Measurements from ENCODE around the gene PDE2A.
"Not testable (repeated sequence)": the region's sequence is repeated elsewhere in the genome, so short reads cannot be mapped to it uniquely, and the experiment has no call there.

The PDE2A gene

DNA sequence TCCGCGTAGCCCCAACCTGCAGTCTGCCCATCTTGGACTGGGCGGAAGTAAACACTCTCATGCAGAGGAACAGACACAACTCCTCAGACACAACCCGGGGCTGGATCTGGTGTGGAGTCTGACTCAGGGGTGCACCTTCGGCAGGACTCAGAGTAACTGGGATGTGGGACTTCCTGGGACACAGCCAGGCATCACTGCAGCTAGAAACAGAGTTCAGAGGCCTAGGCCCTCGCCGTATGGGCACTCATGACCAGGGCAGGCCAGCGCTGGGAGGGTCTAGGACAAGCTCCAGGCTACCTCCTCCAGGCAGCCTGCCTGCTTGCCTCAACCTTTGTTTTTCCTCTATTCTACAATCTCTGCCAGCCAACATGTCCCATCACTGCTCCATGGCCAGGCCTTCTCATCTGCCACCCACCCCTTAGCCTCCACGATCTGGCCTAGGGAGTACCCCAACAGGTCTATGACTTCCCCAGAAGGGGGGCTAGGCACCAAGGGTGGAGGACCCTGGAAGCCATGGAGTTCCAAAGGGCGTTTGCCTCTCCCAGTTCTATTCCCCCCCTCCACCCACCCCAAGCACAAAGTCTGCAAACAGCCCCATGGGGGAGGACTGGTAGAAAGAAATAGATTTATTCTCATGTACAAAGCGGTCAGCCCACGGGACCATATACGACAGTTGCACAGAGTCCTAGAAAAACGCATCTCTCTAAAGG lies 98.5 kb downstream of the PDE2A start:
- no peak for DNase-seq (ENCODE audit: low spot score)

DNA sequence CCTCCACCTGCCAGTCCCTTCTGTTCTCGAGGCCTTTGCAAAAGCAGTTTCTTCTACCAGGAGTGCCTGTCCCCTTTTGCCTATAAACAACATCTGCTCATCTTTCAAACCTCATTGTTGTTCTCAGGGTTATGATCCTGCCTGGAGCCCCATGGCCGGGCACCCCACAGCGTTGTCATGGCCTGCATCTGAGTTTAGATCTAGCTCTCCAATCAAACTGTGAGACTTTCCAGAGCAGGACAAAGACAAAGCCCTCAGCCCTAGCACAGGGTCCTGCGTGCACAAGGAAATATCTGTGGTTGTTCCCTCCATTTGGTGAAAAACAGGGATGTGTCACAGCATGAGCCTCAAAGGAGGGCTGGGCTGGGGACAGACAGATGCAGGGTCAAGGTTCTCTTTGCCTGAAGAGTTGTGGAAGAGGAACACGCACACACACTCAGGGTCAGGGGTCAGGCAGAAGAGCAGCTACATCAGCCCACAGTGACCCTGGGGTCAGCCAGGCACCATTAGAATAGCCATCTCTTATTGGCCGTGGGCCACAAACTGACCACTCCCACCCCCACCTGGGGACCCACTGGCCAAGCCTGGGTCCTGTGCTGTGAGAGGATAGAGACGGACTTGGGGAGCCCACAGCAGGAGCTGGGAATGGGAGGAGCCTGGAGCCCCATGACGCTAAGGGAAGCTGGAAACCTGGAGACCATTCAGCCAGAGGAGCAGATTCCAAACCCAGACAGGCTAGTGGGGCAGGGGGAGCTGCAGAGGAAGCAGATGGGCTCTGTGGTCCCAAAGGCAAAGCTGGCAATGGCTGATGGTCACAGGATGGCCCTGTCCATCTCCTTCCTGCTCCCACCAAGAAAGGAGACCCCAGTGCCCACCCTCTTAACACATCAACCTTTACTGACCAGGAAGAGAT lies 99.4 kb downstream of the PDE2A start:
- no peak for DNase-seq (ENCODE audit: low spot score)

DNA sequence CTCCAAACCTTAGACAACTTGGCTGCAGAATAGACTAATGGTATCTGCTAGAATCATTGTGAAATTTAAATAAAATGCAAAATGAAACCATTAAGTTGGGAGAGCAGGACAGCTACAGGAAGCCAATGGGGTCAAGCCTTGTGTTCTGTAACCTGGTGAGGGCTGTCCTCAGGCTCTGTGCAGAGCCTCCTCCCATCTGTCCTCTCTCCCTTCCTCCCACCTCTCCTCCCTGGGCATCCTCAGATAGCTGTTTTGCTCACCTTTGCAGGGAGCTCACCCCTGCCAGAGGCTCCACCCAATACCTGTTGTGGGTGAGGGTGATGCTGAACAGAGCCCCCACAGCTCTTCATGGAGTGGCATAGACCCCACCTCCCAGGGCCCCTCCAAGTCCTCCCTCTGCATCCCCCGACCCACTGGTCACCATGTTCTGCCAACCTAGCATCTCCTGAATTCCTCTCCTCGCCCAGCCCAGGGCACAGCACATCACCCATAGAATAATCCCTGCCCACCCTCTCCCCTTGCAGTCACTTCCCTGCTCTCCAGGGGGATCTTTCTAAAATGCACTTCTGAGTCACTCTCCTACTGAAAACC lies 100.3 kb downstream of the PDE2A start:
- no peak for DNase-seq (ENCODE audit: low spot score)

DNA sequence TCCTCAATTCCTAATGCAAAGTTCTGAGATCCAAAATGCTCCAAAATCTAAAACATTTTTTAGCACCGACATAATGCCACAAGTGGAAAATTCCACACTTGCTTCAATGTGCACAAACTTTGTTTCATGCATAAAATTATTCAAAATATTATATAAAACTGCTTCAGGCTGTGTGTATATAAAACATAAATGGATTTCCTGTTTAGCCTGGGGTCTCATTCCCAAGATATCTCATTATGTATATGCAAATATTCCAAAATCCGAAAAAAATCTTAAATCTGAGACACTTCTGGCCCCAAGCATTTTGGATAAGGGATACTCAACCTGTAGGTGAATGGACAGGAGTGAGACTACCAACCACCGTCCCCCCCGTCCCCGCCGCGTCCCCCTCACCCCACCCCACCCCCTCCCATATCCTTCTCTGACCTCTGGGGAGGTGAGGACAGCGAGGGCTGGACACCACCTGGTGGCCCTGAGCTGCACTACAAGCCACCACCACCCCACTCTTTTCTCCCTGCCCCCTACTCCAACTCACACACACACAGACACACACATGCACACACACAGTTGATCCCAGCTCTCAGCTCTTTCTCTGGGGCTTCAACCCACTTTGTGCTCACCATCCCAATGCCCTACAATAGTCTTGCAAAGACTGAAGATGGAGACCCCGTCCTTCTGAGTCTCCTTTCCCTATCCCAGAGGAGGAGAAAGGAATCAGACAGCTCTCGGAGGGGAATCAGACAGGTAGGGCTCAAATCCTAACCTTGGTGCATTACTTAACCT lies 101.0 kb downstream of the PDE2A start:
- DNase-seq (ENCODE audit: low spot score): peak; percentile 71

GRCh38 chr11:72572540-72572939 lies 101.7 kb downstream of the PDE2A start:
- not testable (repeated sequence) for DNase-seq (ENCODE audit: low spot score)

DNA sequence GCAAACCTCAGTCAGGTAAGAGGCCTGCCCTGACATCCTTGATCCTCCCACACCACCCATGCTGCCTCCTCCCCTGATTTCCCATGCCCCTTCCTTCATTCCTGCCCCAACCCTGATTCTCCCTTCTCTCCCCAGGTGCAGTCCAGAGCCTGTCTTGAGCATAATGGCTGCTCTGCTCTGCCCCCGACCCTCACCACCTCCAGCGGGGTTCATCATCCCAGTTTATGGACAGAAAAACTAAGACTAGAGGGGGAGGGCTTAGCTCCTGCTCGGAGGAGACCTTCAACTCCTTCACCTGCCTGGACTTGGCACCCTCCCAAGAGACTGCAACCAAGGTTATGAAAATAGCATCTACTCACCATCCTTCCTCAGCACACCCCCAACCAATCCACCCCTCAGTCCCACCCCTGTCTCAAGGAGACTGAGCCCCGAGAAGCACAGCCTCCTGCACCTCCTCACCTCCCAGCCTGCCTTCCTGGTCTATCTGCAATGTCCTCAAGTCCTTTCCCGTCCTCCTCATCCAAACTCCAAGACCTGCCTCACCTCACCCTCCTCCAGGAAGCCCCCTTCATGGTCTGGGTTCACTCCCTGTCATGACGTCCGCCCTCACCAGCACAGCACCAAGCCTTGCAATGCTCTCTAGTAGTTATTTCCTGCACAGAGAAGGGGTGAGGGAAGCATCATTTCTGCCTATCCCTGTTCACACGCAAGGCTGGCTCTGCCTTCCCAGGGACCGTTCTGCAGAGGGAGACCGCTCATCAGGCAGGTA lies 103.1 kb downstream of the PDE2A start:
- no peak for DNase-seq (ENCODE audit: low spot score)

GRCh38 chr11:72569966-72570892 lies 104.0 kb downstream of the PDE2A start:
- peak; percentile 7 for DNase-seq (ENCODE audit: low spot score)

DNA sequence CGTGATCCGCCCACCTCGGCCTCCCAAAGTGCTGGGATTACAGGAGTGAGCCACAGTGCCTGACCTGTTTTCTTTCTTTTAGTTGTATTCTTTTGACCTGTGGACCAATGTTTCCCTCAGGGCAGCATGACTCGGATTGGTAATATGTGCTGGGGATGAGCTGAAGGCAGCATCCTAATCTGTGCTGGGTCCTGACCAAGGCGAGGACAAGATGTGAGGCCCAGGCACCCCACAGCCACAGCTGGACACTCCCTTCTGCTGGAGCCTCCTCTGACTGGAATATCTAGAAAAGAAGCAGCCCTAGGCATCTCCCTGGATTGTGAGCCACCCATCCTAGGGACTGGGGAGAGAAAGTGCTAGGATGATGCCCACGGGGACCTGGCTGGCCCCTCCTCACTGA lies 105.4 kb downstream of the PDE2A start:
- peak; percentile 23 for DNase-seq (ENCODE audit: low spot score)

DNA sequence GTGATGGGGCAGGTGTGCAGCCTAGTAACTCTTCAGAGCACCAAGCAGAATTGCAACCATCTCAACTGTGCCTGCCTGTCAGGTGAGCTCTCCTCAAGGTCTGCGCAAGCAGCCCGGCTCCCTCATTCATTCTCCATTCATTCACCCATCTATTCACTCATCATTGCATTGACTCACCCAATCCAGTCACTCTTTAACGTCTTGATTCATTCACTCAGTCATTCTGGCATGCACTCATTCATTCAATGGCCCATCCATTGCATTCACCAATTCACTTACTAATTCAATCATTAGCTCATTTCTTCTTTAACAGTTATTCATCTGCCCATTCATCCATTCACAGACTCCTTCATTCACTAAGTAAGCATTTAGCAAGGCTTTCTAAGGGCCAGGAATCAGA lies 111.8 kb downstream of the PDE2A start:
- no peak for DNase-seq (ENCODE audit: low spot score)

- no peak for DNase-seq (ENCODE audit: low spot score)
Measured at GRCh38 chr11:72561856-72562255, 112.4 kb downstream of the PDE2A start.

DNA sequence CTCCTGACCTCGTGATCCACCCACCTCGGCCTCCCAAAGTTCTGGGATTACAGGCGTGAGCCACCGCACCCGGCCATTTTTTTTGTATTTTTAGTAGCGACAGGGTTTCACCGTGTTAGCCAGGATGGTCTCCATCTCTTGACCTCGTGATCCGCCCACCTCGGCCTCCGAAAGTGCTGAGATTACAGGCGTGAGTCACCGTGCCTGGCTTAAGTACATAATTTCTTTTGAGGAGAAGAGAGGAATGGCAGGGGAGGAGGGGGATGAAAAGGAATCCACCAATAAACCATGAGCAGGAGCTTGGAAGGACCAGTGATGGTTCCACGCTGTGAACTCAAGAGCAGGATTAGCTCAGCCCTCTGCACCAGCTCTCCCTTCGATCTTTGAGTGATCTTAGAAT lies 113.4 kb downstream of the PDE2A start:
- not testable (repeated sequence) for DNase-seq (ENCODE audit: low spot score)

DNA sequence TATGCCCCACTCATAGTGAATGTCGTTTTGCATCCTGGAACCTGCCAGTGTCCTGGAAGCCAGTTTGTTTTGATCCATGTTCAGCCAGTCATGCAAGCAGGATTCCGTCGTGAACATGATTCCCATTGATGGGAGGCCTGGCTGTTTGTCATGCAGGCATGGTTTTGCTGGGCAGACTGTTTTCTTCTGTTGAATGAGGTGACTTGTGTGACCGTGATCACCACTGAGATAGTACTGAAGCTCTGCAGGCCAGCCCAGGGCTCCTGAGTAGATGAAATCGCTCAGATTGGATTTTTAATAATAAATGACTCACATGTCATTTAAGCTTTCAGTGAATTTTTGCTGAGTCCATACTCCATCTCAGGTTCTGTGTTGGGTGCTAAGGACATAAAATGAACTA lies 117.8 kb downstream of the PDE2A start:
- no peak for DNase-seq (ENCODE audit: low spot score)

GRCh38 chr11:72555014-72555522 lies 119.2 kb downstream of the PDE2A start:
- not testable (repeated sequence) for DNase-seq (ENCODE audit: low spot score)

- no peak for DNase-seq (ENCODE audit: low spot score)
Measured at GRCh38 chr11:72553706-72554105, 120.5 kb downstream of the PDE2A start.

DNA sequence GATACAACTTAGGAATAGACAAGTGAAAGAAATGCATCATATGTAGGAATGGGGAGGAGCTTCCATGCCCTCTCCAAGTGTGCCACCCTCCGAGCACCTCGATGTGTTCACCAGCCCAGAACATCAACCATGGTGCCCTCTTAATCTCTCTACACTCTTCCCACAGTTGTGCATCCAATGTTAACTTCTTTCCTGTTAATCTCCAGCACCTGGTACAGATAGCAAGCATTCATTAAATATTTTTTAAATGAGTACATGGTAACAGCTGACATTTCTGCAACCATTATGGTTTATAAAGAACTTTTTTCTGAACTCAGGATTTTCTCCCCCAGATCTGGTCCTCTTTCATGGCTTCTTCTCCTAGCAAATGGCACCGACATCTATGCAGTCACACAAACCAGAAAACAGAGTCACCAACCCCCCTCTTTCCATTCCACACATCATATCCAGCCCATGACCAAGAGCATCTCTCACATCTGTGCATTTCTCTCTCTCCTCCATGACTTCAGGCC lies 121.8 kb downstream of the PDE2A start:
- DNase-seq (ENCODE audit: low spot score): no peak

GRCh38 chr11:72551571-72551970 lies 122.7 kb downstream of the PDE2A start:
- no peak for DNase-seq (ENCODE audit: low spot score)

DNA sequence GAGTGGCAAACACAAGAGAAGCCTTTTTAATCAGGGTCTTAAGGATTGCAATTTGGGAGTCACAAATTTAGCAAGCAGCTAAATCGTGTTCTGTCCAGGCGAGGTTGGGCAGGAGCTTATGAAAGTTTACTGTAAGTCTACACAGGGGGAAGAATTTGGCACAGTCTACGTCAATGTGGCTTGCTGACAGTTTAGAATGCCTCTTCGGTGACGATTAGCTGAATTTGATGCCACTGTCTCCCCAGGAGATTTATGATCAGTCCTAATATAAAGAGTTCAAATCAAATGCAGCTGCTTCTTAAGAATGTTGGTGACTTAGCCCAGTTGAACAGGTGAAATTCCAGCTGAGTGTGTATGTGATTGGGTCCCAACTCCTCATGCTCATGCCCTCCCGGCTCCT lies 125.8 kb downstream of the PDE2A start:
- DNase-seq (ENCODE audit: low spot score): no peak

DNA sequence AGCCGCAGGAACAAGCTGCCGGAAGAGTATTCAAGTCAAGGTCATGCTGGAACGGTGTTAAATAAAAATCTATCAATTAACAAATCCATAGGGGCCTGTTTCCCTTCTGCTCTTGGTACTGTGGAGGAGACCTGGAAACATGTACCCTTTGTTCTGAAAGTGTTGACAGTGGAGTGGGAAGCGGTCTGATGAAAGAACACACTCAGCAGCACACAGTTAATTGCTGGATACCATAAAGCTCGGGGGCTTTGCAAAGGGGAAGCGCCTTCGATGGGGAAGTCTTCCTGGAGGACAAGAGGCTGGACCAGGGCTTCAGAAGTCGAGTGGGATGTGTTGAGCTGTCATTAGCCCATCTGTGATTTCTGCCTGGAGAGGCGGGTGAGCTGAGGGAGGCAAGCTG lies 127.4 kb downstream of the PDE2A start:
- no peak for DNase-seq (ENCODE audit: low spot score)

GRCh38 chr11:72544589-72544988 lies 129.6 kb downstream of the PDE2A start:
- DNase-seq (ENCODE audit: low spot score): no peak
